Measurements from ENCODE around the gene RFWD3. TPM values are rescaled to one million over a fixed set of nuclear protein-coding genes. Genes with fewer than 3 reads are reported as not detected.

RFWD3 gene
- polyA plus RNA-seq, 3 donors, result 5.0 to 8.4 (median 8.4) TPM

GRCh38 chr16:74607962-74608356 is 58.7 kb downstream of the RFWD3 start:
- intact Hi-C loops (cut with micrococcal nuclease), result loop anchor here in 1 of 2 donors (5.0 kb wide), 2 partner anchors 46 to 94 kb away; partner anchors contain the start of gene MLKL
- H3K4me3 ChIP-seq (replicated peaks in 1 of 3; ENCODE audit: low read depth in 2 of 3, low read length in 3 of 3), result peak overlapping the region in 1 of 3 experiments; percentile 98
- H3K9me3 ChIP-seq (replicated peaks in 1 of 2; ENCODE audit: control insufficient read depth in 1 of 2, insufficient read depth in 1 of 2, low read length in 2 of 2), result no peaks in the 10 kb centered on the region

GRCh38 chr16:74607310-74607961 is 59.2 kb downstream of the RFWD3 start:
- peaks cover 27% of the 10 kb centered on the region for H4K20me1 ChIP-seq (ENCODE audit: insufficient read depth, low read length)
- intact Hi-C loops (cut with micrococcal nuclease), result loop anchor here in 1 of 2 donors (5.0 kb wide), 2 partner anchors 45 to 95 kb away; partner anchors contain the start of gene MLKL
- DNase-seq, result no peak
- H3K4me2 ChIP-seq (replicated peaks; ENCODE audit: extremely low read depth, low read length, poor library complexity, severe bottlenecking), result peak overlapping the region; percentile 92
- H3K27me3 Mint-ChIP-seq (ENCODE audit: low read depth in 3 of 3), result peaks cover 3 to 6% (median 5%) of the 10 kb centered on the region in 3 donors
- H3K4me1 ChIP-seq (ENCODE audit: control insufficient read depth in 1 of 2, insufficient read depth in 2 of 2, low read length in 2 of 2), result peaks cover 24 to 35% of the 10 kb centered on the region in 2 donors
- peaks cover 0 to 7% (median 0%) of the 10 kb centered on the region in 7 donors for H3K9me3 Mint-ChIP-seq
- H3K9ac ChIP-seq (ENCODE audit: insufficient read depth, low read length, poor library complexity, severe bottlenecking), result peak overlapping the region; percentile 100
- peaks cover 44% of the 10 kb centered on the region for H3K79me2 ChIP-seq (ENCODE audit: insufficient read depth, low read length)
- peak overlapping the region; percentile 60 to 97 (median 80) for H3K27ac Mint-ChIP-seq
- TF ChIP-seq CTCF (IDR thresholded peaks at IDR 0.05), result no peak
- no peaks in the 10 kb centered on the region for H3K36me3 ChIP-seq (replicated peaks in 1 of 2; ENCODE audit: control insufficient read depth in 1 of 2, insufficient read depth in 2 of 2, low read length in 2 of 2)
- H2AFZ ChIP-seq (ENCODE audit: insufficient read depth, low read depth, low read length, poor library complexity, severe bottlenecking), result peak overlapping the region; percentile 97
- peak overlapping the region; percentile 69 to 97 for H3K27ac ChIP-seq (ENCODE audit: low read depth in 1 of 2, low read length in 2 of 2)
- 33% methylated on average over 3 of the region's 14 CpGs for WGBS (ENCODE audit: insufficient coverage)
- H3K36me3 Mint-ChIP-seq, result peaks cover 5 to 6% of the 10 kb centered on the region in 2 donors
- H3K4me1 Mint-ChIP-seq, result peaks cover 43% of the 10 kb centered on the region
- H3K4me3 ChIP-seq (replicated peaks in 1 of 3; ENCODE audit: low read depth in 2 of 3, low read length in 3 of 3), result peak overlapping the region; percentile 85 to 98 (median 96)
- H3K27me3 ChIP-seq (ENCODE audit: control insufficient read depth in 2 of 2, insufficient read depth in 2 of 2, low read length in 2 of 2), result peaks cover 0 to 3% of the 10 kb centered on the region in 2 donors
- H3K9me3 ChIP-seq (replicated peaks in 1 of 2; ENCODE audit: control insufficient read depth in 1 of 2, insufficient read depth in 1 of 2, low read length in 2 of 2), result no peaks in the 10 kb centered on the region
- H3K4me3 Mint-ChIP-seq, result peak overlapping the region; percentile 98 to 99

More at GRCh38 chr16:74607962-74608356, 58.7 kb downstream of the RFWD3 start:
- Histone ChIP-seq H3K27me3 (ENCODE audit: control insufficient read depth in 2 of 2, insufficient read depth in 2 of 2, low read length in 2 of 2) (peaks cover 0 to 3% of the 10 kb centered on the region in 2 donors), H3K4me2 (replicated peaks; ENCODE audit: extremely low read depth, low read length, poor library complexity, severe bottlenecking) (no peak overlapping the region), H3K36me3 (replicated peaks in 1 of 2; ENCODE audit: control insufficient read depth in 1 of 2, insufficient read depth in 2 of 2, low read length in 2 of 2) (no peaks in the 10 kb centered on the region), H3K79me2 (ENCODE audit: insufficient read depth, low read length) (peaks cover 39% of the 10 kb centered on the region), H3K27ac (ENCODE audit: low read depth in 1 of 2, low read length in 2 of 2) (no peak overlapping the region), H3K9ac (ENCODE audit: insufficient read depth, low read length, poor library complexity, severe bottlenecking) (no peak overlapping the region), H4K20me1 (ENCODE audit: insufficient read depth, low read length) (peaks cover 22% of the 10 kb centered on the region), H3K4me1 (ENCODE audit: control insufficient read depth in 1 of 2, insufficient read depth in 2 of 2, low read length in 2 of 2) (peaks cover 24 to 30% of the 10 kb centered on the region in 2 donors), H2AFZ (ENCODE audit: insufficient read depth, low read depth, low read length, poor library complexity, severe bottlenecking) (peak overlapping the region; percentile 97)
- H3K4me1 Mint-ChIP-seq, result peaks cover 38% of the 10 kb centered on the region
- H3K4me3 Mint-ChIP-seq, result no peak overlapping the region
- peaks cover 0 to 7% (median 0%) of the 10 kb centered on the region in 7 donors for H3K9me3 Mint-ChIP-seq
- DNase-seq, result no peak
- no peak for TF ChIP-seq CTCF (IDR thresholded peaks at IDR 0.05)
- 95% methylated on average over 4 of the region's 6 CpGs for WGBS (ENCODE audit: insufficient coverage)
- H3K27ac Mint-ChIP-seq, result no peak overlapping the region
- H3K36me3 Mint-ChIP-seq, result peaks cover 3 to 5% of the 10 kb centered on the region in 2 donors
- H3K27me3 Mint-ChIP-seq (ENCODE audit: low read depth in 3 of 3), result peaks cover 3 to 6% (median 5%) of the 10 kb centered on the region in 3 donors
